A549 treated with GW870086 at 1 μM for 4 hours (cell line): ENCODE measurements around the gene U2SURP. TPM values are rescaled to one million over a fixed set of nuclear protein-coding genes. Genes with fewer than 3 reads are reported as not detected.

Source experiments
- total RNA-seq: library from RNA; stranded (reverse); fragments of 200-300 nt; extraction: Qiagen RNA extraction; gene quantifications from 5 replicates; pipeline ENCODE4 v1.2.3, GENCODE V29; 2022; ENCODE audit warnings: low read depth

The U2SURP gene
- total RNA-seq, result 65.8 to 101 TPM (median 90.7 TPM) in 5 replicates

DNA sequence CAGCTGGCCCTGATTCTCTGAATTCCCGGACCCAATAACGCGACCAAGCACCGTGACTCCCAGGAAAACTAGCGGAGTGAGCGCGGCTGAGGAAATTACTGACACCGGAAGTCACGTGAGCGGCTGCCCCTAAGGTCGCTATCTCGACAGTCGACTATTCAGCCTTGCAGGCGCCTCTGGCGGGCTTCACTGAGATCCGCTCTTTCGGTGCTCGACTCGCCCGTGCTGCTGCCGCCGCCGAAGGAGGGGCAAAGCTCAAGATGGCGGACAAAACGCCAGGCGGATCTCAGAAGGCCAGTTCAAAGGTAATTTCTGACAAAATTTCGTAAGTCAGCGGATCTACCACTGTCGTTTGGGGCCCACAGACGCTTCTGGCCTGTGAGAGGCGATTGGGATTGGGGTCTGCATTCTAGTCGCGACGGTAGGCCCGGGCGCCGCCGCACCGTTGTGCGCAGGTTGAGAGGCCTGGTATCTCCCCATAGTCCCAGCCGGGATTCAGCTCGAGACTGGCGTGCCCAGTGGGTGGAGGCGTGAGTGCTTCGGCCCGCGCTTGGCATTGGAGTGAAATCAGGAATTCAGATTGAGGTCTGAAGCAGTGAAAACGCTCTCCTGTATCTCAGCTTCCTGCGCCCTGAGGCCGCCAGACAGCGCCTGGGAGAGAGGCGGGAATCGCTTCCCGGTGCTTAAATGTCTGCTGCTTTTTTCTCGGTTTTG lies at the start of gene U2SURP:
U2SURP (plus strand) TSS at position 202 of the 714 bp plus-strand sequence; CDS start at position 261, 59 bp downstream.

DNA sequence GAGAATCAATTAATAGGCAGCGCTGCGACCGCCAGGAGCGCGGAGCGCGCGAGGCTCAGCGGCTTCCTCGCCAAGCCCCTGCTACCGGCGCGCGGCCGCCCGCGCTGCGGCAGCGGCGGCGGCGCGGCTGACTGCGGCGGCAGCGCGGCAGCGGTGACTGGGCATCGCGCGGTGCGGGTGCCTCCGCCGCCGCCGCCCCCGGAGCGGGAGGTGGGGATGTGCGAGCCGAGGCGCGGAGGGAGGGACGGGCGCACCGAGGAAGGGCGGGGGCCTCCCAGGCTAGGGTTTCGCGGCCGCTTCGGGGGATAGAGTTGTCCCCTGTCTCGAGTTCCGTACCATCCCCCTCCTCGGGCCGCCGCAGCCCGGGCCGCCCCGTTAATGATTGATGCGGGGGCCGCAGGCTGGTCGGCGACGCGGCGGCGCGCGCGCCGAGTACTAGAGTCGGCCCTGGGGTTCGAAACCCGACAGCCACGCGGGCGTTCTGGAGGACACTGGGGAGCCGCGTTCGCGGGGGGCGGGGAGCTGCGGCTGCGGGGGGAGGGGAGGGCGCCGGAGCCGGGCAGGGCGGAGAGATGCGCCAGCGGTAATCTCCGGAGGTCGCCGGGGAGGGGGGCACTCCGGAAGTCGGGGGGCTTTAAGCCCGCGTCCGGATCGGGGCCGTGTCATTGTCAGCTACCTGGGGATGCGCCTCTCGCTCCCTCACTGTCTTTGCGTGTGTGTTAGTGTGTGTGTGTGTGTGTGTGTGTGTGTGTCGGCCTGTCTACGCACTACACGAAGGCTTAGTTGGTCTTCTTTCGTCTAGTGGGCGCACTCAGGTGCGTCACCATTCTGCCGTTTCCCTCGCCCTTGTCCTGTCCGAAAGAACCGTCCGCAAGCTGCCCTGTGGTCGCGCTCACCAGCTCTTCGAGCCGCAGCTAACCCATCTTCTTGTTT lies 37.6 kb upstream of the U2SURP start, which contains the start of gene PAQR9:
PAQR9 (minus strand) TSS at position 159 of the 933 bp plus-strand sequence. CDS start 338 bp downstream, outside the sequence.

Other genes with a start within 250 kb of the U2SURP start
- gene PCOLCE2, start 112.5 kb upstream of the U2SURP start, total RNA-seq, result 28.4 to 34.4 TPM (median 29.1 TPM) in 5 replicates
- gene PAQR9, start 37.9 kb upstream of the U2SURP start, total RNA-seq, result 2.8 to 3.5 TPM (median 3.1 TPM) in 5 replicates
- 0.57 to 0.86 TPM (median 0.60 TPM) in 5 replicates for gene CHST2, start 118.2 kb downstream of the U2SURP start, total RNA-seq